ENCODE data around the gene PPP1R13B.

- TF ChIP-seq CTCF (IDR thresholded peaks at IDR 0.05) (no peak), EP300 (IDR thresholded peaks at IDR 0.05) (no peak)
These were observed 133.9 kb downstream of the PPP1R13B start for GRCh38 chr14:103713304-103714062.
